B cell (primary cell): ENCODE measurements around the gene FAM118A.

Experiments
- CTCF ChIP-seq: fragments of 200-600 bp; IDR thresholded peaks from one replicate; pipeline ENCODE4 v1.8.0; 2022; ENCODE audit warnings: antibody characterized with exemption, mild to moderate bottlenecking
- EZH2 ChIP-seq: IDR thresholded peaks from 2 replicates; pipeline ENCODE4 v1.6.1; 2012; ENCODE audit warnings: borderline replicate concordance, low read depth, mild to moderate bottlenecking, moderate library complexity, low read length; ENCODE audit not compliant: insufficient read depth, poor library complexity, severe bottlenecking

- TF ChIP-seq CTCF (no peak), EZH2 (no peak)
Measured at GRCh38 chr22:45303181-45303580, 6.6 kb upstream of the FAM118A start.
